Nephron progenitor cell (in vitro differentiated cells): ENCODE results near the gene RAB8A.

Source experiments
- DNase-seq: peaks from one replicate; pipeline ENCODE4 v3.0.0; 2021
- H3K27ac Mint-ChIP-seq: 2 replicates; pipeline ENCODE4 v1.8.0; 2021; ENCODE audit warnings: mild to moderate bottlenecking, moderate library complexity, mixed read lengths
- H3K27me3 Mint-ChIP-seq: 2 replicates; pipeline ENCODE4 v1.8.0; 2021; ENCODE audit warnings: mild to moderate bottlenecking, low read depth, mixed read lengths; ENCODE audit not compliant: poor library complexity
- H3K36me3 Mint-ChIP-seq: 2 replicates; pipeline ENCODE4 v1.8.0; 2021; ENCODE audit warnings: low read depth, mixed read lengths
- H3K4me1 Mint-ChIP-seq: 2 replicates; pipeline ENCODE4 v1.8.0; 2021; ENCODE audit warnings: mixed read lengths
- H3K4me3 Mint-ChIP-seq: 2 replicates; pipeline ENCODE4 v1.8.0; 2021; ENCODE audit warnings: mild to moderate bottlenecking, moderate library complexity, mixed read lengths
- H3K9me3 Mint-ChIP-seq: 2 replicates; pipeline ENCODE4 v1.8.0; 2021; ENCODE audit warnings: mild to moderate bottlenecking, moderate library complexity, mixed read lengths
- TF ChIP-seq, protein P1 (sequence below): fragments of 200-600 bp; sonication (generic); IDR thresholded peaks from 2 replicates; pipeline ENCODE4 v1.5.0; 2021; ENCODE audit warnings: antibody characterized with exemption

Gene RAB8A

DNA sequence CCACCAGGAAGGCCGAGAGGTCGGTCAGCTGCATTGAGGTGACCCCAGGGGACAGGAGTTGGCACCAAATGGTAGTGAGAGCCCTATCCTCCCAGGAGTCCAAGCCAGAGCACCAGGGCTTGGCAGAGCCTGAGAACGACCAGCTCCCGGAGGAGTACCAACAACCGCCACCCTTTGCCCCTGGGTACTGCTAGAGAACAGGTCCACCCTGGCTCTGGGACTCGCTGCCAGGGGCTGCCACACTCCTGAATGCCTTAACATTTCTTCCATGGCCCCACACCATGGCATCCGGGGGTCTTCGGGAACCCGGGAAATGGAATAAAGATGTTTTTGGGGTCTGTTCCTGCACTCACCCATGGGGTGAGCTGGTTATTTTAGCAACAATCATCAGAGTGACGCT lies 45.9 kb downstream of the RAB8A start:
- peaks cover 23% of the 10 kb centered on the region for H3K27me3 Mint-ChIP-seq
- no peak for DNase-seq
- H3K27ac Mint-ChIP-seq = no peak overlapping the region
- TF ChIP-seq, protein P1, sequence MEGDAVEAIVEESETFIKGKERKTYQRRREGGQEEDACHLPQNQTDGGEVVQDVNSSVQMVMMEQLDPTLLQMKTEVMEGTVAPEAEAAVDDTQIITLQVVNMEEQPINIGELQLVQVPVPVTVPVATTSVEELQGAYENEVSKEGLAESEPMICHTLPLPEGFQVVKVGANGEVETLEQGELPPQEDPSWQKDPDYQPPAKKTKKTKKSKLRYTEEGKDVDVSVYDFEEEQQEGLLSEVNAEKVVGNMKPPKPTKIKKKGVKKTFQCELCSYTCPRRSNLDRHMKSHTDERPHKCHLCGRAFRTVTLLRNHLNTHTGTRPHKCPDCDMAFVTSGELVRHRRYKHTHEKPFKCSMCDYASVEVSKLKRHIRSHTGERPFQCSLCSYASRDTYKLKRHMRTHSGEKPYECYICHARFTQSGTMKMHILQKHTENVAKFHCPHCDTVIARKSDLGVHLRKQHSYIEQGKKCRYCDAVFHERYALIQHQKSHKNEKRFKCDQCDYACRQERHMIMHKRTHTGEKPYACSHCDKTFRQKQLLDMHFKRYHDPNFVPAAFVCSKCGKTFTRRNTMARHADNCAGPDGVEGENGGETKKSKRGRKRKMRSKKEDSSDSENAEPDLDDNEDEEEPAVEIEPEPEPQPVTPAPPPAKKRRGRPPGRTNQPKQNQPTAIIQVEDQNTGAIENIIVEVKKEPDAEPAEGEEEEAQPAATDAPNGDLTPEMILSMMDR = no peak
- H3K36me3 Mint-ChIP-seq = no peaks in the 10 kb centered on the region
- H3K9me3 Mint-ChIP-seq = no peaks in the 10 kb centered on the region
- no peaks in the 10 kb centered on the region for H3K4me1 Mint-ChIP-seq
- no peak overlapping the region for H3K4me3 Mint-ChIP-seq

DNA sequence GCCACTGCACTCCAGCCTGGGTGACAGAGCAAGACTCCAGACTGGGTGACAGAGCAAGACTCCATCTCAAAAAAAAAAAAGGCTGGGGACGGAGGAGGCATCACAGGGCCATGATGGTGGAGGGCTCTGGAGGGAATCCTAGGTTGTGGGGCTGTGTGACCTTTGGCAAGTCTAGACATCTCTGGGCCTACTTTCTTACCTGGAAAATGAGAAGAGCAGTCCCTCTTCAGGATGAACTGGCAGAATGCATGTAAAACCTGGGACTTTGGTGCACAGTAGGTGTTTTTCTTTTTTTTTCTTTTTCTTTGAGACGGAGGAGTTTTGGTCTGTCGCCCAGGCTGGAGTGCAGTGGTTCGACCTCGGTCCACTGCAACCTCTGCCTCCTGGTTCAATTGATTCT lies 48.0 kb downstream of the RAB8A start:
- H3K36me3 Mint-ChIP-seq = no peaks in the 10 kb centered on the region
- TF ChIP-seq, protein P1 = no peak
- H3K27me3 Mint-ChIP-seq = peaks cover 24% of the 10 kb centered on the region
- no peaks in the 10 kb centered on the region for H3K4me1 Mint-ChIP-seq
- no peaks in the 10 kb centered on the region for H3K9me3 Mint-ChIP-seq
- no peak overlapping the region for H3K4me3 Mint-ChIP-seq
- H3K27ac Mint-ChIP-seq = no peak overlapping the region
- no peak for DNase-seq

DNA sequence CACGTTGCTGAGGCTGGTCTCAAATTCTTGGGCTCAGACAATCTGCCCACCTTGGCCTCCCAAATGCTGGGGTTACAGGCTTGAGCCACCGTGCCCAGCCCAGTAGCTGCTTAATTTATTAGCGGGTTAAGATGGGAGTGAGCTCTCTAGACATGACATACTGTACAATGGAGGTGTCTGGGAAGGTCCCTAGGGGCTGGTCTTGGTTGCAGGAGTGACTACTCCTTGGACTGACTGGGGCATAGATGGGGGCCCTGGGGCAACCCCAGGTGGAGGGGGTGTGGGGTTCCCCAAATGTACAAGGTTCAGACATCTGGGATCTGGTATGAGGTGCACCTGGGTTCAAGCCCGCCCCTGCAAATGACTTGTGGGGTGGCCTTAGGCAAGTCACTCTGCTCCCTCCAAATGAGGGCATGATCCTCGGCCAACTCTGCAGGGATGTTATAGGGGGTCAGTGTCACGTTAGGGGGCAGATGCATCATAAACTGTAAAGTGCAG lies 48.8 kb downstream of the RAB8A start:
- no peak overlapping the region for H3K4me3 Mint-ChIP-seq
- no peaks in the 10 kb centered on the region for H3K9me3 Mint-ChIP-seq
- no peak overlapping the region for H3K27ac Mint-ChIP-seq
- TF ChIP-seq, protein P1 = no peak
- no peaks in the 10 kb centered on the region for H3K4me1 Mint-ChIP-seq
- no peak for DNase-seq
- H3K36me3 Mint-ChIP-seq = no peaks in the 10 kb centered on the region
- peaks cover 22% of the 10 kb centered on the region for H3K27me3 Mint-ChIP-seq

DNA sequence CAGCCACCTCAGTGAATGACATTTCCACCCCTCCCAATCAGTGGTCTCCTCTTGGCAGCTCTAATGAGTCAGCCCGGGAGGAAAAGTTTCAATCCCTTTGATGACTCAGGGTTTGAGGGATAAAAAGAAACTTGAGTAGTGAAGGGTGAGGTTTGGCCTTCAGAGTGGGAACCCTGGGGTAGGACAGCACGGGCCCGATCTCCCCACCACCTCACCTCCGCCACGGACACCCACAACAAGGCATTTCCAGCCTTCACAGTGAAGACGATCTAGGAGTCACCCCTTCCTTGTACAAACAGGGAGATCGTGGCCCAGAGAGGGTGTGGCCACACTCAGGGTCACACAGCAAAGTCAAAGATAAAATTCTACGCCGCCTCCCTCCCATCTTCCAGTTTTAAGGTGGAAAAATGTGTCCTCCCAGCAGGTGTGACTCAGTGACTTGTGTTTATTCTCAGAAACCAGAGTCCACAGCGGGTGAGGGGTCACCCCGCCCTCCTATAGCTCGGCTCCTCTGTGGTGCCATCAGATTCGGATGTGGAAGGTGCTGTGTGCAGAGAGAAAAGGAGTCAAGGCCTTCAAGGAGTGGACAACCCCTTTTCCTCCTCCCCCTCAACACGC lies 49.4 kb downstream of the RAB8A start:
- Mint-ChIP-seq H3K36me3 (no peaks in the 10 kb centered on the region), H3K27ac (peak overlapping the region; percentile 42), H3K4me3 (no peak overlapping the region), H3K9me3 (no peaks in the 10 kb centered on the region), H3K27me3 (peaks cover 22% of the 10 kb centered on the region), H3K4me1 (no peaks in the 10 kb centered on the region)
- no peak for DNase-seq
- TF ChIP-seq, protein P1 = no peak

DNA sequence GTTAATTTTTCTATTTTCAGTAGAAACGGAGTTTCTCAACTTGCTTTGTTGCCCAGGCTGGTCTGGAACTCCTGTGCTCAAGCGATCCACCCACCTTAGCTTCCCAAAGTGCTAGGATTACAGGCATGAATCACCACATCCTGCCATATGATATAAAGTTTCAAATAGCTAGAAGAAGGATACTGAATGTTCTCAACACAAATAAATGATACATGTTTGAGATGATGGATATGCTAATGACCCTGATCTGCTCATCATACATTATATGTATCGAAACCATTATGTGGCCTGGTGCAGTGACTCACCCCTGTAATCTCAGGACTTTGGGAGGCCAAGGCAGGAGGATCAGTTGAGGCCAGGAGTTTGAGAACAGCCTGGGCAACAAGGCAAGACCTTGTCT lies 50.2 kb downstream of the RAB8A start:
- Mint-ChIP-seq H3K36me3 (no peaks in the 10 kb centered on the region), H3K4me3 (no peak overlapping the region), H3K27me3 (peaks cover 15% of the 10 kb centered on the region), H3K9me3 (no peaks in the 10 kb centered on the region), H3K27ac (no peak overlapping the region), H3K4me1 (no peaks in the 10 kb centered on the region)
- DNase-seq = no peak
- TF ChIP-seq, protein P1 = no peak

DNA sequence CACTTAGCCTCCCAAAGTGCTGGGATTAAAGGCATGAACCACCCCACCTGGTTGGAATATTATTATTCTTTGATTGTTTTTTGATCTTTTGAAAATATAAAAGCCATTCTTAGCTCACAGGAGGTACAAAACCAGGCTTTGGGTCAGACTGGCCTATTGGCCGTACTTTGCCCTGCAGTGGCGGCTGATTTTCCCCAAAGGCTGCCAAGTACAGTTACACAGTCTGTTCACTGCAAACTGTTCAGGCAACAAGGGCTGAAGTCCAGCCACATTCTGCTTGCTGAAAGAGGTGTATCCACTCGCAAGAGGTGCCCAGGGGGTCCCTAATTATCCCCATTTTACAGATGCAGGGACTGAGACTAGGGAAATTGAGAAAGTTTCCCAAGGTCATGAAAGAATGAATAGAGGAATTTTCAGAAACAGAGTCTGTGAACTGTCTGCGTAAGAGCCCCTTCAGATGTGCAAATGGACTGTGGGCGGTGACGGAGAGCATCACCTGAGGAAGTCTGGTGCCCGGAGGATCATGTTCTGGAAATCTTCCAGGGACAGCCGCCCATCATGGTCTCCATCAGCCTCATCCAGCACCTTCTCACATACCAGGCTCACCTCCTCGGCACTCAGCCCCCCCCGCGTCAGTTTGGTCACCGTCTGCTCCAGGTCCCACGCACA lies 52.7 kb downstream of the RAB8A start:
- no peak overlapping the region for H3K27ac Mint-ChIP-seq
- H3K4me1 Mint-ChIP-seq = no peaks in the 10 kb centered on the region
- no peaks in the 10 kb centered on the region for H3K36me3 Mint-ChIP-seq
- TF ChIP-seq, protein P1 = no peak
- no peak overlapping the region for H3K4me3 Mint-ChIP-seq
- H3K9me3 Mint-ChIP-seq = no peaks in the 10 kb centered on the region
- peaks cover 9% of the 10 kb centered on the region for H3K27me3 Mint-ChIP-seq
- DNase-seq = no peak
